Gastrocnemius medialis (tissue), 4 donors: ENCODE results near the gene LVRN. TPM values are rescaled to one million over a fixed set of nuclear protein-coding genes. Genes with fewer than 3 reads are reported as not detected.

ENCODE experiments used
- ATAC-seq, 2 donors: fragments of 150-250 bp; one replicate each; pipeline ENCODE4 v1.9.1; 2016
- DNase-seq, 2 donors: peaks; one replicate each; pipeline ENCODE4 v3.0.0-alpha.2; 2019
- H3K27ac ChIP-seq, 4 donors: fragments of 200-600 bp; sonication (generic); 1 replicate in 1 of 4; 2 replicates in 3 of 4; pipeline ENCODE4 v1.5.1; 2016 to 2018; ENCODE audit warnings: mild to moderate bottlenecking in 2 of 4, moderate library complexity in 1 of 4
- H3K27me3 ChIP-seq, 3 donors: fragments of 200-600 bp; sonication (generic) in 2 of 3; 1 replicate in 1 of 3; 2 replicates in 2 of 3; pipeline versions ENCODE4 v1.5.1 to v1.6.0; 2016 to 2019; ENCODE audit warnings: mild to moderate bottlenecking in 1 of 3, moderate library complexity in 1 of 3
- H3K36me3 ChIP-seq, 2 donors: fragments of 200-600 bp; sonication (generic) in 1 of 2; one replicate each; pipeline ENCODE4 v1.5.1; 2017 to 2018
- H3K4me1 ChIP-seq, 2 donors: fragments of 200-600 bp; sonication (generic) in 1 of 2; one replicate each; pipeline ENCODE4 v1.5.1; 2016 to 2017; ENCODE audit warnings: mild to moderate bottlenecking in 2 of 2
- H3K4me3 ChIP-seq, 4 donors: fragments of 200-600 bp; sonication (generic) in 3 of 4; 1 replicate in 1 of 4; 2 replicates in 3 of 4; pipeline ENCODE4 v1.5.1; 2016 to 2019; ENCODE audit warnings: mild to moderate bottlenecking in 2 of 4
- H3K9me3 ChIP-seq, 3 donors: fragments of 200-600 bp; sonication (generic) in 2 of 3; 1 replicate in 1 of 3; 2 replicates in 2 of 3; pipeline ENCODE4 v1.5.1; 2016 to 2019
- CTCF ChIP-seq, 5 experiments: fragments of 450-650 bp in 3 of 5; fragments of 200-600 bp in 2 of 5; sonication (generic) in 2 of 5; IDR thresholded peaks in 4 of 5; conservative IDR thresholded peaks in 1 of 5; 1 replicate in 4 of 5; 2 replicates in 1 of 5; pipeline ENCODE4 v1.5.1; 2016 to 2019; ENCODE audit warnings: antibody characterized with exemption in 5 of 5, mild to moderate bottlenecking in 3 of 5, moderate library complexity in 3 of 5
- POLR2A ChIP-seq, 2 donors: fragments of 450-650 bp; IDR thresholded peaks; one replicate each; pipeline ENCODE4 v1.6.1; 2017; ENCODE audit warnings: antibody characterized with exemption in 2 of 2, mild to moderate bottlenecking in 2 of 2, moderate library complexity in 2 of 2
- in situ Hi-C, 4 donors: fragments of 200-750 bp; cut with MboI; loops; one replicate each; pipeline versions ENCODE4 v1.15.0 to v1.8.0; 2017; ENCODE audit warnings: low sequenced_read_pairs in 4 of 4
- intact Hi-C: fragments of 100-400 bp; cut with DNase I; formaldehyde crosslinking; loops from one replicate; pipeline ENCODE4 v1.15.1; 2023; ENCODE audit warnings: low total_unique reads
- total RNA-seq, 4 donors: library from RNA; depleted of rRNA; stranded (reverse); fragments of >200 nt; gene quantifications; one replicate each; pipeline versions ENCODE4 v1.1.0 to v1.2.3, GENCODE V29; 2016

The LVRN gene
- total RNA-seq, 4 donors from 2014 or later = 0.63 to 2.2 (median 0.78) TPM

GRCh38 chr5:116063950-116064349 is 101.7 kb downstream of the LVRN start:
- TF ChIP-seq POLR2A (IDR thresholded peaks at IDR 0.05) = no peak
- no peak for TF ChIP-seq CTCF (IDR thresholded peaks at IDR 0.05 in 4 of 5, conservative IDR thresholded peaks at IDR 0.05 in 1 of 5)
- H3K36me3 ChIP-seq = no peaks in the 10 kb centered on the region
- H3K4me3 ChIP-seq = no peak overlapping the region
- ATAC-seq = no peak
- DNase-seq = no peak
- peaks cover 0 to 3% (median 0%) of the 10 kb centered on the region in 3 donors for H3K27me3 ChIP-seq
- in situ Hi-C loops (loop anchor here in 2 of 4 donors (25.0 kb wide), 2 partner anchors 177 to 777 kb away; partner anchors contain the start of gene CCDC112 (in 1 of the 2)), intact Hi-C loops (no loop called here)
- no peak overlapping the region for H3K27ac ChIP-seq
- no peaks in the 10 kb centered on the region for H3K9me3 ChIP-seq
- H3K4me1 ChIP-seq = no peaks in the 10 kb centered on the region

GRCh38 chr5:116068028-116068632 is 105.9 kb downstream of the LVRN start:
- H3K27ac ChIP-seq = no peak overlapping the region
- in situ Hi-C loops (loop anchor here in 2 of 4 donors (25.0 kb wide), 2 partner anchors 181 to 781 kb away; partner anchors contain the start of gene CCDC112 (in 1 of the 2)), intact Hi-C loops (loop anchor here (2.0 kb wide), 1 partner anchor 433 kb away; no protein-coding TSS in a partner anchor)
- H3K36me3 ChIP-seq = no peaks in the 10 kb centered on the region
- no peaks in the 10 kb centered on the region for H3K4me1 ChIP-seq
- H3K4me3 ChIP-seq = no peak overlapping the region
- DNase-seq = no peak
- no peaks in the 10 kb centered on the region for H3K9me3 ChIP-seq
- H3K27me3 ChIP-seq = peaks cover 0 to 3% (median 0%) of the 10 kb centered on the region in 3 donors
- ATAC-seq = no peak
- TF ChIP-seq POLR2A (IDR thresholded peaks at IDR 0.05) (no peak), CTCF (IDR thresholded peaks at IDR 0.05 in 4 of 5, conservative IDR thresholded peaks at IDR 0.05 in 1 of 5) (peak; percentile 54 to 83 (median 81))

GRCh38 chr5:116071211-116071610 is 108.9 kb downstream of the LVRN start:
- in situ Hi-C loops = loop anchor here in 2 of 4 donors (25.0 kb wide), 2 partner anchors 184 to 784 kb away; partner anchors contain the start of gene CCDC112 (in 1 of the 2)
- no peak overlapping the region for H3K4me3 ChIP-seq
- H3K4me1 ChIP-seq = no peaks in the 10 kb centered on the region
- TF ChIP-seq CTCF (IDR thresholded peaks at IDR 0.05 in 4 of 5, conservative IDR thresholded peaks at IDR 0.05 in 1 of 5) (no peak), POLR2A (IDR thresholded peaks at IDR 0.05) (no peak)
- H3K27ac ChIP-seq = no peak overlapping the region
- ATAC-seq (no peak), DNase-seq (no peak)
- peaks cover 0 to 3% (median 0%) of the 10 kb centered on the region in 3 donors for H3K27me3 ChIP-seq
- no peaks in the 10 kb centered on the region for H3K9me3 ChIP-seq
- no peaks in the 10 kb centered on the region for H3K36me3 ChIP-seq
- intact Hi-C loops = no loop called here

- intact Hi-C loops (no loop called here), in situ Hi-C loops (loop anchor here in 1 of 4 donors (25.0 kb wide), 1 partner anchor 788 kb away; the partner anchor contains the start of gene CCDC112)
- Histone ChIP-seq H3K27ac (no peak overlapping the region), H3K36me3 (no peaks in the 10 kb centered on the region), H3K9me3 (no peaks in the 10 kb centered on the region), H3K27me3 (no peaks in the 10 kb centered on the region), H3K4me1 (no peaks in the 10 kb centered on the region), H3K4me3 (no peak overlapping the region)
- ATAC-seq (no peak), DNase-seq (no peak)
- TF ChIP-seq POLR2A (IDR thresholded peaks at IDR 0.05) = no peak
- no peak for TF ChIP-seq CTCF (IDR thresholded peaks at IDR 0.05 in 4 of 5, conservative IDR thresholded peaks at IDR 0.05 in 1 of 5)
These were observed 113.0 kb downstream of the LVRN start for GRCh38 chr5:116075191-116075831.
